K562 (cell line): ENCODE data around the gene RNF40. TPM values are rescaled to one million over a fixed set of nuclear protein-coding genes. Genes with fewer than 3 reads are reported as not detected.

Source experiments
- NCOA1 ChIP-seq: fragments of 450-650 bp; IDR thresholded peaks from 2 replicates; pipeline ENCODE4 v1.6.1; 2016; ENCODE audit warnings: low read depth
- SRSF9 ChIP-seq: fragments of 200-400 bp; formaldehyde crosslinking; IDR thresholded peaks from 2 replicates; pipeline ENCODE4 v1.6.1; 2017; ENCODE audit warnings: low read depth, low read length, borderline replicate concordance
- polyA plus RNA-seq, 8 experiments: library from polyadenylated mRNA; depleted of rRNA in 4 of 8; stranded (reverse) in 5 of 8; unstranded in 3 of 8; fragments of >200 nt; fragmentation: Nextera tagmentation in 2 of 8; fragmentation: Illumina TruSeq in 1 of 8; extraction: Ambion mirVana in 2 of 8; extraction: Trizol in 1 of 8; gene quantifications; 2 replicates each; pipeline versions ENCODE4 v1.2.1 to v1.2.3, GENCODE V29; 2011 to 2014; ENCODE audit warnings: inconsistent platforms in 1 of 8, missing spikeins in 1 of 8
- total RNA-seq, 7 experiments: library from RNA; depleted of rRNA in 6 of 7; stranded (reverse); fragments of >200 nt in 6 of 7; fragmentation: Illumina TruSeq in 2 of 7; extraction: Trizol in 2 of 7; gene quantifications; 2 replicates each; pipeline versions ENCODE4 v1.2.1 to v1.2.3, GENCODE V29; 2011 to 2021; ENCODE audit warnings: low replicate concordance in 1 of 7
- TF ChIP-seq, protein P1 (sequence below), 2 experiments: fragments of 450-650 bp; IDR thresholded peaks; 2 replicates each; pipeline ENCODE4 v1.6.1; 2016; ENCODE audit warnings: mild to moderate bottlenecking in 2 of 2, borderline replicate concordance in 1 of 2, low read depth in 1 of 2, moderate library complexity in 1 of 2
- TF ChIP-seq, protein P2 (sequence below): sonication (generic); formaldehyde crosslinking; IDR thresholded peaks from 2 replicates; pipeline ENCODE4 v1.8.0; 2022; ENCODE audit warnings: mild to moderate bottlenecking, missing genetic modification reagents
- TF ChIP-seq, protein P3 (sequence below): fragments of 450-650 bp; IDR thresholded peaks from 2 replicates; pipeline ENCODE4 v1.6.1; 2016; ENCODE audit warnings: antibody characterized with exemption
- TF ChIP-seq, protein P4 (sequence below): sonication (generic); formaldehyde crosslinking; IDR thresholded peaks from 2 replicates; pipeline ENCODE4 v1.8.0; 2023; ENCODE audit warnings: mild to moderate bottlenecking, missing genetic modification reagents

Gene RNF40
- total and polyA plus RNA-seq, 9 of the 15 experiments (the other 6 are each of a cell fraction or from before 2014, with no cell fraction given) = 6.2 to 129 (median 81.5) TPM

DNA sequence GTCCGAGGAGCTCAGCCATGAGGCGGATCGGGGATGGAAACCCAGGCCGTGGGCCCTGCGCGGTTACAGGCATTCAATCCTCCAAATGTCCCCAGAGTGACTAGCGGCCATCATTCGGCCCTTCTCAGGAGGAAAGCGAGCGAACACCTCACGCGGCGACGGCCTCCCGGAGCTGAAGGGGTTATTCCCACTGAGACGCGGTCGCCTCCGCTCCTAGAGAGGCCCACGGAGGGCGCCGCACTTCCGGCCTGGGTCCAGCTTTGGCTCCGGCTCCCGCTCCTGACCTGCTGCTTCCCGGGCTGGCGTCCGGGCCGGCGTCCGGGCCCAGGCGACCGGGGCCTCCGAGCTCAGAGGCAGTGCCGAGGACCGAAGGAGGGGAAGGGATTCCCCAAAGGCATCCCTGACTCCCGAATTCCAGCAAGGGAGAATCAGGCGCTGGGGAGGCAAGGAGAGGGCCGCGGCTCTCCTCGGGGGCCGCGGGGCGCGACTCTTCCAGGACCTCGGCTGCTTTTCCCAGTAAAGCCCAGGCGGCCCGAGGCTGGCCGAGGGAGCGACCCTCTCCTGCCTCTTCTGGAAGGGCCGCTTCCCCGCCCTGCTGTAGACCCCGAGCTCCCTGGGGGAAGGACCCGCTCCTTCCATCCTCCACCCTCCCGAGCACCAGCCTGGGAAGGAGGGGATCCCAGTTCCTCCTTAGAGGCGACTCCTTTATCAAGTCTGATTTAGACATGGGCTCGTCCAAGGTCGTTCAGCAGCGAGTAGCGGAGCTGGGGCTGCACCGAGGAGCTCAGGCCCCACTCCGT lies 43.4 kb downstream of the RNF40 start (continued):
- TF ChIP-seq, protein P1, sequence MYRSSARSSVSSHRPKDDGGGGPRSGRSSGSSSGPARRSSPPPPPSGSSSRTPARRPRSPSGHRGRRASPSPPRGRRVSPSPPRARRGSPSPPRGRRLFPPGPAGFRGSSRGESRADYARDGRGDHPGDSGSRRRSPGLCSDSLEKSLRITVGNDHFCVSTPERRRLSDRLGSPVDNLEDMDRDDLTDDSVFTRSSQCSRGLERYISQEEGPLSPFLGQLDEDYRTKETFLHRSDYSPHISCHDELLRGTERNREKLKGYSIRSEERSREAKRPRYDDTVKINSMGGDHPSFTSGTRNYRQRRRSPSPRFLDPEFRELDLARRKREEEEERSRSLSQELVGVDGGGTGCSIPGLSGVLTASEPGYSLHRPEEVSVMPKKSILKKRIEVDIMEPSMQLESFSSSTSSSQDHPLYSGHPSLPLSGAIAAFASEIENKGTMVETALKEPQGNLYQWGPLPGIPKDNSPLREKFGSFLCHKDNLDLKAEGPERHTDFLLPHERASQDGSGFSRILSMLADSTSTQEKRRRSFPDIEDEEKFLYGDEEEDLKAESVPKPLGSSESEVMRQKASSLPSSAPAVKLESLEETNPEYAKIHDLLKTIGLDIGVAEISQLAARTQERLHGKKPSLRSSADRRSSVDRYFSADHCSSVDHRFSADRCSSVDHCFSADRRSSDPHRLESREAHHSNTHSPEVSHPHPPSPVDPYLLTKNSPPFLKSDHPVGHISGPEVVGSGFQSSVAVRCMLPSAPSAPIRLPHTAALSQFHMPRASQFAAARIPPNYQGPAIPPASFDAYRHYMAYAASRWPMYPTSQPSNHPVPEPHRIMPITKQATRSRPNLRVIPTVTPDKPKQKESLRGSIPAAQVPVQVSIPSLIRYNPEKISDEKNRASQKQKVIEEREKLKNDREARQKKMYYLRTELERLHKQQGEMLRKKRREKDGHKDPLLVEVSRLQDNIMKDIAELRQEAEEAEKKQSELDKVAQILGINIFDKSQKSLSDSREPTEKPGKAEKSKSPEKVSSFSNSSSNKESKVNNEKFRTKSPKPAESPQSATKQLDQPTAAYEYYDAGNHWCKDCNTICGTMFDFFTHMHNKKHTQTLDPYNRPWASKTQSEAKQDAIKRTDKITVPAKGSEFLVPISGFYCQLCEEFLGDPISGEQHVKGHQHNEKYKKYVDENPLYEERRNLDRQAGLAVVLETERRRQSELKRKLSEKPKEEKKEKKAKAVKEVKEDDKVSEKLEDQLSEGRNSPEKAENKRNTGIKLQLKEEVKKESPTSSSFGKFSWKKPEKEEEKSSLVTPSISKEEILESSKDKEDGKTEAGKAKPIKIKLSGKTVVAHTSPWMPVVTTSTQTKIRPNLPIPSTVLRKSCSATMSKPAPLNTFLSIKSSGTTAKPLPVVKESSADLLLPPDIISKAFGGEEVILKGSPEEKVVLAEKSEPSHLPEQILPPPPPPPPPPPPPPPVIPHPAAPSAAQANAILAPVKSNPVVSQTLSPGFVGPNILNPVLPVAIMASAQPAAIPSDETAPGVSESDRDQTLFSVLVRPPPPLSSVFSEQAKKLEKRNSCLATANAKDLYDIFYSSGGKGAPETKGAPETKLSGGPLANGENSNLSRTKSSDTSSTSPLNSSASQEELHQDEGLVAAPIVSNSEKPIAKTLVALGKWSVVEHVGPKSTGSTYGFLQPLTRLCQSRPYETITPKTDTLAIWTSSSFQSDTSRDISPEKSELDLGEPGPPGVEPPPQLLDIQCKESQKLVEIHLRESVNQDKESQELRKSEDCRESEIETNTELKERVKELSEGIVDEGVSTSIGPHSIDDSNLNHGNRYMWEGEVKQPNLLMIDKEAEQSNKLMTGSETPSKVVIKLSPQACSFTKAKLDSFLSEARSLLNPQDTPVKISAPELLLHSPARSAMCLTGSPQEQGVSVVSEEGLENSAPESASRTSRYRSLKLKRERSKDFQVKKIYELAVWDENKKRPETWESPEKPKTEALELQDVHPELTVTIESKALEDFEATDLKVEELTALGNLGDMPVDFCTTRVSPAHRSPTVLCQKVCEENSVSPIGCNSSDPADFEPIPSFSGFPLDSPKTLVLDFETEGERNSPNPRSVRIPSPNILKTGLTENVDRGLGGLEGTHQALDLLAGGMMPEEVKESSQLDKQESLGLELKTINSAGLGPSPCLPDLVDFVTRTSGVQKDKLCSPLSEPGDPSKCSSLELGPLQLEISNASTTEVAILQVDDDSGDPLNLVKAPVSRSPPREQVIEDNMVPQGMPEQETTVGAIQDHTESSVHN (IDR thresholded peaks at IDR 0.05; ENCODE audit: borderline replicate concordance in 1 of 2, low read depth in 1 of 2) = no peak
- TF ChIP-seq NCOA1 (peak; percentile 53), SRSF9 (no peak)
- TF ChIP-seq, protein P2, sequence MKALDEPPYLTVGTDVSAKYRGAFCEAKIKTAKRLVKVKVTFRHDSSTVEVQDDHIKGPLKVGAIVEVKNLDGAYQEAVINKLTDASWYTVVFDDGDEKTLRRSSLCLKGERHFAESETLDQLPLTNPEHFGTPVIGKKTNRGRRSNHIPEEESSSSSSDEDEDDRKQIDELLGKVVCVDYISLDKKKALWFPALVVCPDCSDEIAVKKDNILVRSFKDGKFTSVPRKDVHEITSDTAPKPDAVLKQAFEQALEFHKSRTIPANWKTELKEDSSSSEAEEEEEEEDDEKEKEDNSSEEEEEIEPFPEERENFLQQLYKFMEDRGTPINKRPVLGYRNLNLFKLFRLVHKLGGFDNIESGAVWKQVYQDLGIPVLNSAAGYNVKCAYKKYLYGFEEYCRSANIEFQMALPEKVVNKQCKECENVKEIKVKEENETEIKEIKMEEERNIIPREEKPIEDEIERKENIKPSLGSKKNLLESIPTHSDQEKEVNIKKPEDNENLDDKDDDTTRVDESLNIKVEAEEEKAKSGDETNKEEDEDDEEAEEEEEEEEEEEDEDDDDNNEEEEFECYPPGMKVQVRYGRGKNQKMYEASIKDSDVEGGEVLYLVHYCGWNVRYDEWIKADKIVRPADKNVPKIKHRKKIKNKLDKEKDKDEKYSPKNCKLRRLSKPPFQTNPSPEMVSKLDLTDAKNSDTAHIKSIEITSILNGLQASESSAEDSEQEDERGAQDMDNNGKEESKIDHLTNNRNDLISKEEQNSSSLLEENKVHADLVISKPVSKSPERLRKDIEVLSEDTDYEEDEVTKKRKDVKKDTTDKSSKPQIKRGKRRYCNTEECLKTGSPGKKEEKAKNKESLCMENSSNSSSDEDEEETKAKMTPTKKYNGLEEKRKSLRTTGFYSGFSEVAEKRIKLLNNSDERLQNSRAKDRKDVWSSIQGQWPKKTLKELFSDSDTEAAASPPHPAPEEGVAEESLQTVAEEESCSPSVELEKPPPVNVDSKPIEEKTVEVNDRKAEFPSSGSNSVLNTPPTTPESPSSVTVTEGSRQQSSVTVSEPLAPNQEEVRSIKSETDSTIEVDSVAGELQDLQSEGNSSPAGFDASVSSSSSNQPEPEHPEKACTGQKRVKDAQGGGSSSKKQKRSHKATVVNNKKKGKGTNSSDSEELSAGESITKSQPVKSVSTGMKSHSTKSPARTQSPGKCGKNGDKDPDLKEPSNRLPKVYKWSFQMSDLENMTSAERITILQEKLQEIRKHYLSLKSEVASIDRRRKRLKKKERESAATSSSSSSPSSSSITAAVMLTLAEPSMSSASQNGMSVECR (CRISPR knock-in tag) = peak; percentile 82; the same call in 1 of the 2 replicates
- TF ChIP-seq, protein P3, sequence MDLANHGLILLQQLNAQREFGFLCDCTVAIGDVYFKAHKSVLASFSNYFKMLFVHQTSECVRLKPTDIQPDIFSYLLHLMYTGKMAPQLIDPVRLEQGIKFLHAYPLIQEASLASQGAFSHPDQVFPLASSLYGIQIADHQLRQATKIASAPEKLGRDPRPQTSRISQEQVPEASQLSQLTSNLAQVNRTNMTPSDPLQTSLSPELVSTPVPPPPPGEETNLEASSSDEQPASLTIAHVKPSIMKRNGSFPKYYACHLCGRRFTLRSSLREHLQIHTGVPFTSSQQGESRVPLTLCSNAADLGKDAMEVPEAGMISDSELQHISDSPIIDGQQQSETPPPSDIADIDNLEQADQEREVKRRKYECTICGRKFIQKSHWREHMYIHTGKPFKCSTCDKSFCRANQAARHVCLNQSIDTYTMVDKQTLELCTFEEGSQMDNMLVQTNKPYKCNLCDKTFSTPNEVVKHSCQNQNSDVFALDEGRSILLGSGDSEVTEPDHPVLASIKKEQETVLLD = peak; percentile 33; the same call in 1 of the 2 replicates
- TF ChIP-seq, protein P4, sequence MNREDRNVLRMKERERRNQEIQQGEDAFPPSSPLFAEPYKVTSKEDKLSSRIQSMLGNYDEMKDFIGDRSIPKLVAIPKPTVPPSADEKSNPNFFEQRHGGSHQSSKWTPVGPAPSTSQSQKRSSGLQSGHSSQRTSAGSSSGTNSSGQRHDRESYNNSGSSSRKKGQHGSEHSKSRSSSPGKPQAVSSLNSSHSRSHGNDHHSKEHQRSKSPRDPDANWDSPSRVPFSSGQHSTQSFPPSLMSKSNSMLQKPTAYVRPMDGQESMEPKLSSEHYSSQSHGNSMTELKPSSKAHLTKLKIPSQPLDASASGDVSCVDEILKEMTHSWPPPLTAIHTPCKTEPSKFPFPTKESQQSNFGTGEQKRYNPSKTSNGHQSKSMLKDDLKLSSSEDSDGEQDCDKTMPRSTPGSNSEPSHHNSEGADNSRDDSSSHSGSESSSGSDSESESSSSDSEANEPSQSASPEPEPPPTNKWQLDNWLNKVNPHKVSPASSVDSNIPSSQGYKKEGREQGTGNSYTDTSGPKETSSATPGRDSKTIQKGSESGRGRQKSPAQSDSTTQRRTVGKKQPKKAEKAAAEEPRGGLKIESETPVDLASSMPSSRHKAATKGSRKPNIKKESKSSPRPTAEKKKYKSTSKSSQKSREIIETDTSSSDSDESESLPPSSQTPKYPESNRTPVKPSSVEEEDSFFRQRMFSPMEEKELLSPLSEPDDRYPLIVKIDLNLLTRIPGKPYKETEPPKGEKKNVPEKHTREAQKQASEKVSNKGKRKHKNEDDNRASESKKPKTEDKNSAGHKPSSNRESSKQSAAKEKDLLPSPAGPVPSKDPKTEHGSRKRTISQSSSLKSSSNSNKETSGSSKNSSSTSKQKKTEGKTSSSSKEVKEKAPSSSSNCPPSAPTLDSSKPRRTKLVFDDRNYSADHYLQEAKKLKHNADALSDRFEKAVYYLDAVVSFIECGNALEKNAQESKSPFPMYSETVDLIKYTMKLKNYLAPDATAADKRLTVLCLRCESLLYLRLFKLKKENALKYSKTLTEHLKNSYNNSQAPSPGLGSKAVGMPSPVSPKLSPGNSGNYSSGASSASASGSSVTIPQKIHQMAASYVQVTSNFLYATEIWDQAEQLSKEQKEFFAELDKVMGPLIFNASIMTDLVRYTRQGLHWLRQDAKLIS = peak; percentile 78; the same call in 1 of the 2 replicates
